ENCODE results near the gene TINAG.

TINAG gene

GRCh38 chr6:54308289-54308985 lies at the start of gene TINAG:
TSS of gene TINAG (plus strand) at chr6:54308441. CDS start at chr6:54308551, 110 bp downstream.
- TF ChIP-seq, protein P1, sequence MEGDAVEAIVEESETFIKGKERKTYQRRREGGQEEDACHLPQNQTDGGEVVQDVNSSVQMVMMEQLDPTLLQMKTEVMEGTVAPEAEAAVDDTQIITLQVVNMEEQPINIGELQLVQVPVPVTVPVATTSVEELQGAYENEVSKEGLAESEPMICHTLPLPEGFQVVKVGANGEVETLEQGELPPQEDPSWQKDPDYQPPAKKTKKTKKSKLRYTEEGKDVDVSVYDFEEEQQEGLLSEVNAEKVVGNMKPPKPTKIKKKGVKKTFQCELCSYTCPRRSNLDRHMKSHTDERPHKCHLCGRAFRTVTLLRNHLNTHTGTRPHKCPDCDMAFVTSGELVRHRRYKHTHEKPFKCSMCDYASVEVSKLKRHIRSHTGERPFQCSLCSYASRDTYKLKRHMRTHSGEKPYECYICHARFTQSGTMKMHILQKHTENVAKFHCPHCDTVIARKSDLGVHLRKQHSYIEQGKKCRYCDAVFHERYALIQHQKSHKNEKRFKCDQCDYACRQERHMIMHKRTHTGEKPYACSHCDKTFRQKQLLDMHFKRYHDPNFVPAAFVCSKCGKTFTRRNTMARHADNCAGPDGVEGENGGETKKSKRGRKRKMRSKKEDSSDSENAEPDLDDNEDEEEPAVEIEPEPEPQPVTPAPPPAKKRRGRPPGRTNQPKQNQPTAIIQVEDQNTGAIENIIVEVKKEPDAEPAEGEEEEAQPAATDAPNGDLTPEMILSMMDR (IDR thresholded peaks at IDR 0.05; ENCODE audit: insufficient read depth, low read depth, low read length, missing control alignments), result no peak
- H3K4me3 ChIP-seq (ENCODE audit: low read depth, low read length), result no peak within 1 kb of the TSS
- no peak for DNase-seq (ENCODE audit: low read depth)

DNA sequence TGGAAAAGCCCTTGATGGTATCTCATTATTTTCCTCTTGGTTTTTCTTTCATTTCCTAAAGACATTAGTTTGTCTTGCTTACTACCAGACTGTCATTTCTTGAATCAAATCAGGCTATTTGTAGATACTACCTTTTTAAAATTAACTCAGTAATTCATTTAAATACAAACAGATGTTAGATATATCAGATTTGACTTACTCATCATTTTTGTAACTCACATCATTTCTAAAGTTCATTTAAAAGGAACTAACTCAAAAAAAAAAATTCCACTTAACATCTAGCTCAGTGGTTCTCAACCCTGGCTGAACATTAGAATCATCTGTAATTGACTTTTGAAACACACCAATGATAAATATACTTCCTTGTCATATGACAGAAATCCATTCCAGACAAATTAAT lies 48.2 kb upstream of the TINAG start:
- TF ChIP-seq, protein P1 (IDR thresholded peaks at IDR 0.05; ENCODE audit: insufficient read depth, low read depth, low read length, missing control alignments), result no peak
- DNase-seq (ENCODE audit: low read depth), result no peak
- H3K4me3 ChIP-seq (ENCODE audit: low read depth, low read length), result no peak overlapping the region

GRCh38 chr6:54262499-54262898 lies 45.7 kb upstream of the TINAG start:
- no peak for DNase-seq (ENCODE audit: low read depth)
- no peak overlapping the region for H3K4me3 ChIP-seq (ENCODE audit: low read depth, low read length)
- TF ChIP-seq, protein P1 (IDR thresholded peaks at IDR 0.05; ENCODE audit: insufficient read depth, low read depth, low read length, missing control alignments), result no peak

- DNase-seq (ENCODE audit: low read depth), result no peak
- TF ChIP-seq, protein P1 (IDR thresholded peaks at IDR 0.05; ENCODE audit: insufficient read depth, low read depth, low read length, missing control alignments), result no peak
- no peak overlapping the region for H3K4me3 ChIP-seq (ENCODE audit: low read depth, low read length)
Observed at GRCh38 chr6:54262971-54263370, 45.3 kb upstream of the TINAG start.

DNA sequence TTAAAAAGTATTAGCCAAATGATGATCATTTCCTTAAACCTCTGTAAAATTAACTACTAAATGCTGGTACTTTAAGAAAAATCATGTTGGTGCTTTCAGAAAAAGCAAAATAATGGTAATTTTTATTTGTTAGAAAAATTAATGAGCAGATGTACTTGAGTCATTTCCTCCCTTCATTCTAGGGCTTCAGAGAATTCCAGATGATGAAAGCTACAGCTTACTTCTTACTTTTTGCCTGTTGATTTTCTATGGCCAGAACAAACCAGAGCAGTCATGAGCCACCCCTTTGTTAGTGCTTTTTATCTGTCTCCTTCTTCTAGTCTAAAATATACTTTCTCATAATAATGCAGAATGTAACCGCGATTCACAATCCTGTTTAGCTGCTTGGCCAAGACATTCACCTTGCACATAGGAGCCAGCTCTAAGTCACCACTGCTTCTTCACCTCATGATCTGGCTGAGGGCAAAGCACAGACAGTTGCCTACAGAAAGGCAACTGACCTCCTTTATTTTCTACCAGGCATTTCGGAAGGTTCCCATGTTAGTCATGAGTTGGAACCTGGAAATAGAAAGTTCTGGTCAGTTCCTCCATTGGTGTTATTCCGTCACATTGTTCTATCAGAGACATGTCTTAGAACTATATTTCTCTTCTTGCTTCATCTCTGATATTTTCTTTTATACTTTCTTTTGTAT lies 43.5 kb upstream of the TINAG start:
- DNase-seq (ENCODE audit: low read depth), result no peak
- TF ChIP-seq, protein P1 (IDR thresholded peaks at IDR 0.05; ENCODE audit: insufficient read depth, low read depth, low read length, missing control alignments), result no peak
- H3K4me3 ChIP-seq (ENCODE audit: low read depth, low read length), result no peak overlapping the region

DNA sequence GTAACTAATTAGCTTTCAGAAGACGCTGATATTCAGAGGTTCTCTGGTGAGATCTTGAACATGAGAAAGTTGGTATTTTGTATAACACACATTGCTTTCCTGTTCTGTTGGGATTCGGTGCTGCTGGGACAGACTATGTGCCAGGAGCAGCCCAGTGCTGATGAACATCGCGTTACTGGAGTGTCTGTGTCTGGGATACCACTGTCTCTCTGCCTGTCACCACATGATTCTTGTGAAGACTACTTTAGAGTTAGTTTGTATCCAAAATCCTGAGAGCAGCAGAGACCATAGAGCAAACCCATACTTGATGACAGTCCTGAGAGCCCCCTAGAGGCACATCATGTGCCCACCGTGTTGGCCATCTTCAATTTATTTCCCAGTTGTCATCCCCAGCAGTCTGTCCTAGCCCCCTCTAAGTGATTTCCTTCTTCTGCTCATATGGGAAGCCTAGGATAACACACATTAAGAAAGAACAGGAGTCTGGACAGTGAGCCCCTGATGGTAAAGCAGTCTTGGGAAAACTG lies 41.8 kb upstream of the TINAG start:
- TF ChIP-seq, protein P1 (IDR thresholded peaks at IDR 0.05; ENCODE audit: insufficient read depth, low read depth, low read length, missing control alignments), result no peak
- no peak for DNase-seq (ENCODE audit: low read depth)
- H3K4me3 ChIP-seq (ENCODE audit: low read depth, low read length), result no peak overlapping the region

Data from GM12865 (cell line).